HG03442 (cell line): ENCODE data around the gene RUBCN.

Source experiments
- ATAC-seq: cut with Tn5 transposase; IDR thresholded peaks from one replicate; pipeline ENCODE4 v1.9.1; 2021; ENCODE audit warnings: mild to moderate bottlenecking, moderate library complexity; ENCODE audit not compliant: unreplicated experiment

RUBCN gene

GRCh38 chr3:197736491-197737318, at the start of gene RUBCN:
Gene RUBCN, minus strand, starts transcription at chr3:197736904. Its CDS starts 185 bp downstream, at chr3:197736719.
- peak; percentile 87 for ATAC-seq

- no peak for ATAC-seq
Measured at GRCh38 chr3:197784019-197784585, 47.4 kb upstream of the RUBCN start.

- peak; percentile 47 for ATAC-seq
Measured at GRCh38 chr3:197782230-197782629, 45.5 kb upstream of the RUBCN start.

- no peak for ATAC-seq
Measured at GRCh38 chr3:197775317-197775716, 38.6 kb upstream of the RUBCN start.

GRCh38 chr3:197761784-197762183, 25.1 kb upstream of the RUBCN start:
- no peak for ATAC-seq

GRCh38 chr3:197758512-197758911, 21.8 kb upstream of the RUBCN start:
- no peak for ATAC-seq

- no peak for ATAC-seq
Measured at GRCh38 chr3:197756704-197757103, 20.0 kb upstream of the RUBCN start.

- no peak for ATAC-seq
Measured at GRCh38 chr3:197753263-197753662, 16.6 kb upstream of the RUBCN start.

GRCh38 chr3:197752107-197752506, 15.4 kb upstream of the RUBCN start:
- no peak for ATAC-seq

GRCh38 chr3:197750858-197751737, 14.4 kb upstream of the RUBCN start:
- no peak for ATAC-seq

GRCh38 chr3:197750396-197750831, 13.7 kb upstream of the RUBCN start:
- peak; percentile 27 for ATAC-seq

GRCh38 chr3:197749601-197750395, 13.1 kb upstream of the RUBCN start, which contains the start of gene FYTTD1:
Gene FYTTD1, plus strand, starts transcription at chr3:197749883. Its CDS starts 89 bp downstream, at chr3:197749972.
- peak; percentile 77 for ATAC-seq

- ATAC-seq, result peak; percentile 34
Measured at GRCh38 chr3:197749315-197749600, 12.6 kb upstream of the RUBCN start.

GRCh38 chr3:197748597-197749314, 12.1 kb upstream of the RUBCN start:
- no peak for ATAC-seq

- no peak for ATAC-seq
Measured at GRCh38 chr3:197746801-197747237, 10.1 kb upstream of the RUBCN start.

GRCh38 chr3:197746209-197746608, 9.5 kb upstream of the RUBCN start:
- ATAC-seq, result no peak

- no peak for ATAC-seq
Measured at GRCh38 chr3:197742787-197743186, 6.1 kb upstream of the RUBCN start.

GRCh38 chr3:197737749-197738462, 1.2 kb upstream of the RUBCN start:
- no peak for ATAC-seq

GRCh38 chr3:197737319-197737649, 580 bp upstream of the RUBCN start:
- no peak for ATAC-seq
